Activated CD8-positive, alpha-beta T cell treated with anti-CD3 and anti-CD28 coated beads, Interleukin-2, amount 10 ng/mL, durations not matched to agents 7 days and 5 days (primary cell): ENCODE results near the gene CAPN2. TPM values are rescaled to one million over a fixed set of nuclear protein-coding genes. Genes with fewer than 3 reads are reported as not detected.

Experiments
- ATAC-seq: fragments of 150-1000 bp; cut with Tn5 transposase; one replicate; pipeline ENCODE4 v1.10.0; 2021; ENCODE audit warnings: moderate library complexity
- CTCF ChIA-PET: fragments of 350-600 bp; sonication (Branson Sonifier 250); formaldehyde crosslinking; loops from one replicate; lab custom pipeline; 2021; ENCODE audit warnings: antibody characterized with exemption; lab: Charles Lee
- POLR2A ChIA-PET: fragments of 350-600 bp; sonication (Branson Sonifier 250); formaldehyde crosslinking; loops from one replicate; lab custom pipeline; 2021; ENCODE audit warnings: antibody characterized with exemption; lab: Charles Lee
- DNase-seq: peaks from one replicate; pipeline ENCODE4 v3.0.0-alpha.2; 2020
- H3K27ac Mint-ChIP-seq: one replicate; pipeline ENCODE4 v1.8.0; 2021; ENCODE audit warnings: mild to moderate bottlenecking, mixed read lengths
- H3K27me3 Mint-ChIP-seq: one replicate; pipeline ENCODE4 v1.8.0; 2021; ENCODE audit warnings: low read depth, mixed read lengths
- H3K36me3 Mint-ChIP-seq: one replicate; pipeline ENCODE4 v1.8.0; 2021; ENCODE audit warnings: low read depth, mixed read lengths
- H3K4me1 Mint-ChIP-seq: one replicate; pipeline ENCODE4 v1.8.0; 2021; ENCODE audit warnings: low read depth, mixed read lengths
- H3K4me3 Mint-ChIP-seq: one replicate; pipeline ENCODE4 v1.8.0; 2021; ENCODE audit warnings: mild to moderate bottlenecking, mixed read lengths
- H3K9me3 Mint-ChIP-seq: one replicate; pipeline ENCODE4 v1.8.0; 2022; ENCODE audit warnings: mixed read lengths; ENCODE audit not compliant: insufficient read depth
- total RNA-seq, 2 experiments: library from RNA; stranded (reverse); gene quantifications; one replicate each; pipeline ENCODE4 v1.2.3, GENCODE V29; 2021

CAPN2 gene
- total RNA-seq, 2 experiments from 2014 or later, result 176 to 178 TPM

DNA sequence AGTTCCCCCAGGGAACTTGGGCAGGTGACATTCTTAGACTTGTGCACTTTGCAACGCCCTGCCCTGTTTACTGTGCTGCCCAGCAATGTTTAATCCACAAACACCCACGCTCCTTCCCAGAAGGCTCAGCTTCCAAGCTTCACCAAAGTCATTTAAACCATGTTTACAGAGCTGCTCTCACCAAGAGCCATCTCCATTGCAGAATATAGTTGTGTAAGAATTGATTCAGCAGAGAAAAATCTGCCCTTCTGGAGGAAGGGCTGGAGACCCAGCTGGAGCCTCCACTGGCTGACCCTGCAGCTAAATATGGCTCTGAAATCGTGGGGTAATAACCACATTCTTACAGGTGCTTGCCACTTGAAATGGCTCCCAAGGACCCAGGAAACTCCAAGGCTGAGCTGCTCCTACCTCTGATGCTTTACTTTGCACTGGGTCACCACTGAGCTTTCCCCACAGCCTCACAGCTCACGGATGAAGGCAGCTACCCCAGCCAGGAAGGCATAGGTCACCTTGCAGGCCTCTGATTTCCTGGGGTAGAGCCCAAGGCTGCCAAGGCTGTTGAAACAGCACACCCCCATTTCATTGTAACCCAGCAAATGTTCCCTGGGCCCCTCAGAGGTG is 8.7 kb downstream of the CAPN2 start:
- CTCF ChIA-PET, result interaction anchor here (0.7 to 6.8 kb wide), 4 partner anchors 8 to 28 kb away, joined by 3 to 58 read pairs (median 4); no protein-coding TSS in a partner anchor
- Mint-ChIP-seq H3K36me3 (peaks cover 81% of the 10 kb centered on the region), H3K4me1 (peaks cover 80% of the 10 kb centered on the region), H3K27ac (peak overlapping the region; percentile 67), H3K9me3 (no peaks in the 10 kb centered on the region), H3K4me3 (no peak overlapping the region), H3K27me3 (no peaks in the 10 kb centered on the region)
- POLR2A ChIA-PET, result interaction anchor here (1.5 kb wide), 1 partner anchor 124 kb away, joined by 3 read pairs; no protein-coding TSS in a partner anchor
- ATAC-seq, result no peak
- DNase-seq, result no peak

DNA sequence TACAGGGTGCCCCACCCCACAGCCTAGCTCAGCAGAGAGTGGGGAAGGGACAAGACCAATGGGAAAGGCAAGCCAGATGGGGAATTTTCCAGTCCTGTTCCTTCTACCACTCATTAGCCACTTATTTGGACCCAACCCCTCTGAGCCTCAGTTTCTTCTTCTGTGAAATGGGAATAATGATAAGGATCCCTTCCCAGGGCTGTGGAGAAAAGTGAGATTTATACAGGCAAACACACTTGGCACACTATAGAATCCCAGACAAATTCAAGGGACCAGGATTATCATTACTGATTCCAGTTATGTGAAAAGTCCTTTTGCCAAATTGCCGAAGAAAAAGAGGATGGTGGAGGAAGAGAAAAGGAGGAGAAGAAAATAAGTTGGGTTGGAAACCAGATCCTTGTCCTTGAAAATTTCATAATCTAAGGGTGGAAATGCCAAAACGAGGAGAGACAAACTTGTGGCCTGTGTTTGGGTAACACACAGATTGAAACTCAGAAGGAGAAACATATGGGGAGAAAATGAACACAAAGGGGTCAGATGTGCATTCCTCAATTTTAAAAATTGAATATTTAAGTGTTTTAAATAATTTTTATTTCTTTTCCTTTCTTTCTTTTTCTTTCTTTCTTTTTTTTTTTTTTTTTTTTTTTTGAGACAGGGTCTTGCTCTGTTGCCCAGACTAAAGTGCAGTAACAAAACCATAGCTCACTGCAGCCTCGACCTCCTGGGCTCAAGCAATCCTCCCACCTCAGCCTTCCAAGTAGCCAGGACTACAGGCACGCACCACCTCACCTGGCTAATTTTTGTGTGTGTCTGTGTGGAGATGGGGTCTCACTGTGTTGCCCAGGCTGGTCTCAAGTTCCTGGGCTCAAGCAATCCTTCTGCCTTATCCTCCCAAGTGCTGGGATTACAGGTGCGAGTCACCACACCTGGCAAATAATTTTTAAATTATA is 9.6 kb downstream of the CAPN2 start:
- H3K27ac Mint-ChIP-seq, result peak overlapping the region; percentile 67

DNA sequence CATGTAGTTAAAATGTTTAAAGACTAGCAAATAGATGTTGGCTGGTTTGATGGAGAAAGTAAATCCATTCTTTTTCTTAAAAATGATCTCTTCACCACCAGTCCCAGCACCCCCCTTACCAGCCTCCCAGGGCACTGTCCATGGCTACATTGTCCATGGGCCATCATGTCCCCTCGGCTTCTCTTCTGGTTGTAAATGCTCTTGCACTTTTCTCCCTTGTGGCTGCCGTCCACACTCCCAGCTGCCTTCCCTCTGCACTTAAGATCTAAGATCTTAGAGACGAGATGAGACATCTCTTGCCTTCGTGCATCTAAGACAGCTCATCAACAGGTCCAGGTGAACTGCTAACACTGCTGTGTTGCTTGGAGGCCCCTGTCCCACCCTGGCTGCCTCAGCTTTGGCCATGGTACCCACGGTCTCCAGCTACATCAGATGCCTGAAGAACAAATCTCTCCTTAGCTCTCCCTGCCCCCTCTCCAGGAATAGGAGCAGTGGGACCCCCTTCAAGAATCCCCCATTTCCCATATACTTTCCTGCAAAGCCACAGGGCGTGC is 11.1 kb downstream of the CAPN2 start:
- ATAC-seq (no peak), DNase-seq (no peak)
- POLR2A ChIA-PET, result no interaction called here
- peak overlapping the region; percentile 51 for H3K27ac Mint-ChIP-seq
- H3K4me3 Mint-ChIP-seq, result no peak overlapping the region
- no peaks in the 10 kb centered on the region for H3K27me3 Mint-ChIP-seq
- H3K36me3 Mint-ChIP-seq, result peaks cover 83% of the 10 kb centered on the region
- H3K4me1 Mint-ChIP-seq, result peaks cover 78% of the 10 kb centered on the region
- CTCF ChIA-PET, result interaction anchor here (2.5 to 3.2 kb wide), 2 partner anchors 11 to 25 kb away, joined by 9 to 19 read pairs; partner anchors contain the start of gene CAPN2
- no peaks in the 10 kb centered on the region for H3K9me3 Mint-ChIP-seq

More for the DNA sequence above, 9.6 kb downstream of the CAPN2 start:
- DNase-seq, result no peak
- Mint-ChIP-seq H3K4me3 (no peak overlapping the region), H3K4me1 (peaks cover 80% of the 10 kb centered on the region), H3K9me3 (no peaks in the 10 kb centered on the region), H3K27me3 (no peaks in the 10 kb centered on the region), H3K36me3 (peaks cover 83% of the 10 kb centered on the region)
- ChIA-PET CTCF (interaction anchor here (1.5 to 6.8 kb wide), 2 partner anchors 24 to 27 kb away, joined by 5 to 58 read pairs; no protein-coding TSS in a partner anchor), POLR2A (interaction anchor here (1.5 kb wide), 1 partner anchor 123 kb away, joined by 3 read pairs; no protein-coding TSS in a partner anchor)
- no peak for ATAC-seq

DNA sequence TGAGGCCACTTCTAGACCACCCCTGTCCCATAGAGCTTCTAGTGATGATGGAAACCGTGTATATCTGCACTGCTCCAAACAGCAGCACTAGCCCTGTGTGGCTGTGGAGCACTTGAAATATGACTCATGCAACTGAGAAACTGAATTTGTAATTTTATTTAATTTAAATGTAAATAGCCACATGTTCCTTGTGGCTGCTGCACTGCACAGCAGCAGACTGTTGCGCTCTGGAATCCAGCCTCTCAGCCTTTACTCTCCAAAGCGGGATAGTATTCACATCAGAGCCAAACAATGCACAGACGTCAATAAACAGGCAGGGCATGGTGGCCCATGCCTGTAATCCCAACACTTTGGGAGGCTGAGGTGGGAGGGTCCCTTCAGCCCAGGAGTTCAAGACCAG is 12.0 kb downstream of the CAPN2 start:
- peaks cover 80% of the 10 kb centered on the region for H3K4me1 Mint-ChIP-seq
- no peak overlapping the region for H3K4me3 Mint-ChIP-seq
- H3K27ac Mint-ChIP-seq, result peak overlapping the region; percentile 51
- POLR2A ChIA-PET, result interaction anchor here (0.6 to 1.8 kb wide), 3 partner anchors 8 to 53 kb away, joined by 3 to 13 read pairs (median 3); partner anchors contain the start of gene CAPN2
- no peak for ATAC-seq
- no peaks in the 10 kb centered on the region for H3K27me3 Mint-ChIP-seq
- H3K9me3 Mint-ChIP-seq, result no peaks in the 10 kb centered on the region
- CTCF ChIA-PET, result interaction anchor here (2.5 to 3.2 kb wide), 2 partner anchors 12 to 25 kb away, joined by 9 to 19 read pairs; partner anchors contain the start of gene CAPN2
- peaks cover 84% of the 10 kb centered on the region for H3K36me3 Mint-ChIP-seq
- no peak for DNase-seq

DNA sequence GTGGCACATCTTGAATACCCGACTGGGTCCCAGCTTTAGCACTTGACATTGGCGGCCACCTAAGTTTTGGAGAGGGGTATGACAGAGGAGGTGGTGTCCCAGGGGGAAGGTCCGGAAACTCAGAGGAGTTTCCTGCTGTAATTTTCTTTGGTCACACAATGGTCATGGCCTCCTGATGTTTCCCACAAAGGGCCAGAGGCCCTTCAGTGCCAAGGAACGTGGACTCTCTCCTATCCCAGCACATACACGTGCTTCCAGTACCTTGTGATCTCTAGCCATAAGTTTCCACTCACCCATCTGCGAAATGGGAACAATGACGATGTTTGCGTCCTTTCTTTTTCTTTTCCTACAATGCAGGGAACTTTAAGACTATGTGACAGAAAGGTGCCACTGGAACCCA is 13.2 kb downstream of the CAPN2 start:
- Mint-ChIP-seq H3K27ac (peak overlapping the region; percentile 95), H3K4me3 (no peak overlapping the region), H3K36me3 (peaks cover 80% of the 10 kb centered on the region), H3K9me3 (no peaks in the 10 kb centered on the region), H3K27me3 (no peaks in the 10 kb centered on the region), H3K4me1 (peaks cover 73% of the 10 kb centered on the region)
- ATAC-seq (no peak), DNase-seq (no peak)
- ChIA-PET POLR2A (interaction anchor here (0.6 to 1.8 kb wide), 3 partner anchors 9 to 1726 kb away, joined by 3 to 13 read pairs (median 4); no protein-coding TSS in a partner anchor), CTCF (interaction anchor here (0.6 to 3.7 kb wide), 3 partner anchors 14 to 932 kb away, joined by 4 to 21 read pairs (median 19); partner anchors contain the start of gene CAPN2)

DNA sequence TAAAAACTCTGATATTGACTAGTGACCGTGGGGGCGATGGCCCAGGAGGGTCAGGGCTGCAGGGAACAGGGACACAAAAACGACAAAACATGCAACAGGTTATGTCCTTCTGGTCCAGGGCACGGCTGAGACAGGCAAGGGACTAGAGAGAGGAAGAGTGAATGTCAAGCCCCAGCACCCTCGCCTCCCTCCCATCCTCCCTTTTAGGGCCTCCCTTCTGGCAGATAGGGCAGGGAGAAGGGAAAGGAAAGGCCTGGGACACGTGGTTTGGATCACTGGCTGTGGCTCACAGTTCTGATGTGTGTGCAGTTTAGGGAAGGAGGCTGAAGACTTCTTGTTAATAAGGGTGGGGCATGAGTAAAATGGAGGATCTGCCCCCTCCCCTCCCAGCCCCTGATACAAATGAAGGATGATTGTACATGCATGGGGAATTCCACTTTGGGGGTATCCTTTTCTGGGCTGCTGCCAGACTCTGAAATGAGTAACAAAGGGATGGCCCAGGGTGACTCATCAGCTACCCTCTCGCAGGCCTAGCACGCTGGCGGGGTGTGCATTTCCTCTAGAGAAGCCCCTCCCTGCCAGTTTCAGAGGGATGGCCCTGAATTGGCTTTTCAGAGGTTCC is 14.2 kb downstream of the CAPN2 start:
- Mint-ChIP-seq H3K9me3 (no peaks in the 10 kb centered on the region), H3K36me3 (peaks cover 80% of the 10 kb centered on the region), H3K27me3 (no peaks in the 10 kb centered on the region), H3K4me3 (peak overlapping the region; percentile 75), H3K27ac (peak overlapping the region; percentile 95), H3K4me1 (peaks cover 71% of the 10 kb centered on the region)
- DNase-seq, result peak; percentile 90
- peak; percentile 100 for ATAC-seq
- ChIA-PET CTCF (interaction anchor here (0.9 to 5.9 kb wide), 5 partner anchors 8 to 31 kb away, joined by 3 to 52 read pairs (median 8); partner anchors contain the start of gene CAPN2), POLR2A (interaction anchor here (0.9 to 3.3 kb wide), 4 partner anchors 8 to 119 kb away, joined by 4 to 16 read pairs (median 6); partner anchors contain the start of genes CAPN2 and TP53BP2)

DNA sequence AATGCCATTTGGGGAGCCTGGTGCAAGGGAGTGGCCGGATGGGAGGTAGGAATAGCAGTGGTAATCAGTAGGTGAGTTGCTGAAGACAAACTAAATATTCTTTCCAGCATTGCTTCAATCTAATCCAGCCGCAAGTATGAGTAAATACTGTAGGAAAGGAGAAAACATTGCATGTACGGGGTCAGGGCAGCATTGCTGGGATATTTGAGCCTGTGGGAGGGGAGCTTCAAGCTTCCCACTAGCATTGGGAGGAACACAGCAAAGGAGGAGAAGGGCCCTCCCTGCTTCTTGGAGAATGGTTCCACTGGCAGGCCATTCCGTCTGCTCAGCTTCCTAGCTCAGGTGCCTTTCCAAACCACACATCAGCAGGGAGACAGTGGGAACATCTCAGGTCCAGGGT is 15.2 kb downstream of the CAPN2 start:
- Mint-ChIP-seq H3K4me1 (peaks cover 67% of the 10 kb centered on the region), H3K4me3 (no peak overlapping the region), H3K9me3 (no peaks in the 10 kb centered on the region), H3K36me3 (peaks cover 81% of the 10 kb centered on the region), H3K27ac (peak overlapping the region; percentile 95), H3K27me3 (no peaks in the 10 kb centered on the region)
- ChIA-PET CTCF (interaction anchor here (0.9 to 5.9 kb wide), 6 partner anchors 9 to 32 kb away, joined by 3 to 52 read pairs (median 8); partner anchors contain the start of gene CAPN2), POLR2A (interaction anchor here (0.8 to 3.3 kb wide), 6 partner anchors 9 to 118 kb away, joined by 3 to 16 read pairs (median 5); partner anchors contain the start of genes CAPN2 and TP53BP2)
- DNase-seq (no peak), ATAC-seq (no peak)

DNA sequence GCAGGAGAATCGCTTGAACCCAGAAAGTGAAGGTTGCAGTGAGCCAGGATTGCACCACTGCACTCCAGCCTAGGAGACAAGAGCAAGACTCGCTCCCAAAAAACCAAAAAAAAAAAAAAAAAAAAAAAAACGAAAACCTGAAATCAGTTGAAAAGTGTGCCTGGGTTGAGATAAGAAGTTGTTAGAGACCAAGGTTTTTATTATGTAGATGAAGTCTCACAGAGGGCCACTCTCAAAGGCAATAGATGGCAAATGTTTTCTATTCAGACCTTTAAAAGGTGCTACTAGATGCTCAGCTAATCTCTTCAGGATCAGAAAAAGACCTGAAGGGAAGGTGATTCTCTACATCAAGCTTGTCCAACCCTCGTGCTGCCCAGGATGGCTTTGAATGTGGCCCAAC is 17.6 kb downstream of the CAPN2 start:
- no peak overlapping the region for H3K4me3 Mint-ChIP-seq
- H3K4me1 Mint-ChIP-seq, result peaks cover 58% of the 10 kb centered on the region
- POLR2A ChIA-PET, result no interaction called here
- H3K27ac Mint-ChIP-seq, result no peak overlapping the region
- CTCF ChIA-PET, result interaction anchor here (1.2 to 5.9 kb wide), 2 partner anchors 20 to 34 kb away, joined by 4 to 52 read pairs; no protein-coding TSS in a partner anchor
- ATAC-seq, result no peak
- no peak for DNase-seq
- peaks cover 76% of the 10 kb centered on the region for H3K36me3 Mint-ChIP-seq
- H3K9me3 Mint-ChIP-seq, result no peaks in the 10 kb centered on the region
- H3K27me3 Mint-ChIP-seq, result no peaks in the 10 kb centered on the region

DNA sequence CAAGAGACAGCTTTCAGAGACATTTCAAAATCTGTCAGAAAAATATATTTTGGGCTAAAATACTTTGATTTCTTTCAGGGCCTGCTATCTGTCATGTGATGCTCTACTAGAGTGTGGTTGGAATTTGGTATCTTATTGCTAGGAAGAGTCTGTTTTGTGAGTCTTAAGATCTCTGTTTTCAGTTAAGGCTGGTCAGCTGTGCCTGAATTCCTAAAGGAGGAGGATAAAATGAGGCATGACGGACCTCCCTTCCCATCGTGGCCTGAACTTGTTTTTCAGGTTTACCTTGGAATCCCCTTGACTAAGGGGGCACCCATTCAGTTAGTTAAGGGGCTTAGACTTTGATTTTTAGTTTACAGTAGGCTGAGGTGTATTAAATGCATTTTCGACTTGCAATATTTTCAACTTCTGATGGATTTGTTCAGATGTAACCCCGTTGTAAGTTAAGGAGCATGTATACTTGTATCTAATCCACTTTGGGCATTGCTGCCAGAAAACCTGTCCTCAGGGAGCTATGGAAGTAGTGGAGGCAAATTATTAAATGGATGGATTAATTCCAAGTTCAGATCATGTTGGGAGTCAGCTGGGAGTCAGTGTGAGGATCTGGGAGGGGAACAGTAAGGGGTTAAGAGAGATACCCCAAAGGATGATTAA is 18.3 kb downstream of the CAPN2 start:
- Mint-ChIP-seq H3K9me3 (no peaks in the 10 kb centered on the region), H3K36me3 (peaks cover 69% of the 10 kb centered on the region), H3K4me1 (peaks cover 53% of the 10 kb centered on the region), H3K27me3 (no peaks in the 10 kb centered on the region), H3K27ac (peak overlapping the region; percentile 27), H3K4me3 (no peak overlapping the region)
- POLR2A ChIA-PET, result no interaction called here
- CTCF ChIA-PET, result interaction anchor here (1.2 to 5.9 kb wide), 2 partner anchors 19 to 35 kb away, joined by 4 to 52 read pairs; no protein-coding TSS in a partner anchor
- DNase-seq (no peak), ATAC-seq (no peak)

DNA sequence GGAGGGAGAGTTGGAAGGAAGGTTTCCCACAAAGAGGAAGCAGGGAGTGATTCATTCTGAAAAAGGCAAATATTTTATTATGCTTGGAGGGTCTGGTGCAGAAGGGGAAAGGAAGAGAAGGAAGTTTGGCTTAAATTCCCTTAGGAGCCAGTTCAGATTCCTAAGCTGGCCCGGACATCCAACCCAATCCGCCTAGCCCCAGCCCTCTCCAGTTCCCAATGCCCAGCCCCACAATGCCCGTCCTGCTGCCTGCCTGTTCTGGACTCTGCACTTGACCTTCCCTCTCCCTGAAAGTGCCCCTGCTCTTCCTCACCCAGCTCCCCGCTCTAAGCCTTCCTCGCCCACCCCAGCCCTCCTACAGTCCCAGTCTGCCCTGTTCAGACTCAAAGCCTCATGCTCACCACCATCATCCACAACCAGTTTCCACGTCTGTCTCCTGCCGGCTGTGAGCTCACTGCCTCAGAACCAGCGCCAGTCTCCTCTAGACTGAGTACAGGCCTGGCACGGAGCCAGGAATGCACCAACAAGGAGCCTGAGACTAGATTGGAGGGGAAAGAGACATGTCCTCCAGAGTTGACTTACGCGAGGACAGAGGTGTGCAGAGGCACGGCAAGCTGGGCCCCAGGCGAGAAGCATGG is 18.9 kb downstream of the CAPN2 start:
- Mint-ChIP-seq H3K36me3 (peaks cover 66% of the 10 kb centered on the region), H3K9me3 (no peaks in the 10 kb centered on the region), H3K27me3 (no peaks in the 10 kb centered on the region), H3K4me1 (peaks cover 49% of the 10 kb centered on the region), H3K4me3 (no peak overlapping the region), H3K27ac (peak overlapping the region; percentile 17)
- ATAC-seq (no peak), DNase-seq (no peak)
- ChIA-PET CTCF (interaction anchor here (1.2 to 5.9 kb wide), 2 partner anchors 18 to 35 kb away, joined by 4 to 52 read pairs; no protein-coding TSS in a partner anchor), POLR2A (interaction anchor here (1.6 kb wide), 1 partner anchor 15 kb away, joined by 3 read pairs; no protein-coding TSS in a partner anchor)
